Mesenchymal stem cell (in vitro differentiated cells and primary cell): Measurements from ENCODE around the gene GAS2L3.

Experiments
- DNase-seq: peaks from one replicate; pipeline ENCODE4 v3.0.0-alpha.2; 2013
- H2AFZ ChIP-seq: one replicate; pipeline ENCODE4 v1.6.1; 2013; ENCODE audit warnings: low read depth, mild to moderate bottlenecking, control low read depth, inconsistent platforms, low read length, moderate library complexity
- H2AK5ac ChIP-seq: 2 replicates; pipeline ENCODE4 v1.6.1; 2013; ENCODE audit warnings: low read length, moderate library complexity, mild to moderate bottlenecking, inconsistent platforms; ENCODE audit not compliant: severe bottlenecking
- H2BK120ac ChIP-seq: one replicate; pipeline ENCODE4 v1.6.1; 2013; ENCODE audit warnings: low read depth, mild to moderate bottlenecking, inconsistent platforms, low read length, moderate library complexity
- H2BK12ac ChIP-seq, 2 experiments: one replicate each; pipeline ENCODE4 v1.6.1; 2013; ENCODE audit warnings: inconsistent platforms in 2 of 2, low read length in 2 of 2, mild to moderate bottlenecking in 2 of 2, moderate library complexity in 2 of 2, control low read depth in 1 of 2
- H2BK15ac ChIP-seq: one replicate; pipeline ENCODE4 v1.6.1; 2013; ENCODE audit warnings: mild to moderate bottlenecking, low read depth, inconsistent platforms; ENCODE audit not compliant: poor library complexity, severe bottlenecking
- H2BK5ac ChIP-seq: 2 replicates; pipeline ENCODE4 v1.6.1; 2013; ENCODE audit warnings: low read depth, mild to moderate bottlenecking, low read length, control low read depth, inconsistent platforms; ENCODE audit not compliant: poor library complexity, severe bottlenecking
- H3K14ac ChIP-seq, 2 experiments: one replicate each; pipeline ENCODE4 v1.6.1; 2013; ENCODE audit warnings: inconsistent platforms in 2 of 2, low read length in 2 of 2, control low read depth in 1 of 2, mild to moderate bottlenecking in 1 of 2, moderate library complexity in 1 of 2
- H3K18ac ChIP-seq, 2 experiments: one replicate each; pipeline ENCODE4 v1.6.1; 2013; ENCODE audit warnings: inconsistent platforms in 2 of 2, low read length in 2 of 2, control low read depth in 1 of 2, low read depth in 1 of 2, mild to moderate bottlenecking in 1 of 2
- H3K23ac ChIP-seq, 2 experiments: one replicate each; pipeline ENCODE4 v1.6.1; 2013; ENCODE audit warnings: inconsistent platforms in 2 of 2, low read length in 2 of 2, mild to moderate bottlenecking in 2 of 2, moderate library complexity in 2 of 2, control low read depth in 1 of 2
- H3K27ac ChIP-seq: 2 replicates; pipeline ENCODE4 v1.5.1; 2013; ENCODE audit warnings: mild to moderate bottlenecking, moderate library complexity, low read length, control low read depth, inconsistent platforms; ENCODE audit not compliant: poor library complexity, severe bottlenecking
- H3K27me3 ChIP-seq, 2 experiments: 2 replicates each; pipeline versions ENCODE4 v1.6.1 to v1.7.0; 2013; ENCODE audit warnings: low read length in 2 of 2, mild to moderate bottlenecking in 2 of 2, moderate library complexity in 2 of 2, control low read depth in 1 of 2, inconsistent platforms in 1 of 2; ENCODE audit not compliant: control insufficient read depth in 1 of 2, insufficient read depth in 1 of 2
- H3K36me3 ChIP-seq, 2 experiments: 2 replicates each; pipeline versions ENCODE4 v1.6.1 to v1.7.0; 2013; ENCODE audit warnings: low read length in 2 of 2, control low read depth in 1 of 2, inconsistent platforms in 1 of 2, low read depth in 1 of 2, mild to moderate bottlenecking in 1 of 2; ENCODE audit not compliant: insufficient read depth in 2 of 2, control insufficient read depth in 1 of 2
- H3K4ac ChIP-seq, 2 experiments: one replicate each; pipeline ENCODE4 v1.6.1; 2013; ENCODE audit warnings: inconsistent platforms in 2 of 2, low read length in 2 of 2, mild to moderate bottlenecking in 2 of 2, moderate library complexity in 2 of 2, control low read depth in 1 of 2, low read depth in 1 of 2
- H3K4me1 ChIP-seq: 2 replicates; pipeline ENCODE4 v1.6.1; 2013; ENCODE audit warnings: low read depth, low read length, control low read depth; ENCODE audit not compliant: control insufficient read depth, insufficient read depth
- H3K4me2 ChIP-seq: 2 replicates; pipeline ENCODE4 v1.6.1; 2013; ENCODE audit warnings: low read length, mild to moderate bottlenecking, inconsistent platforms; ENCODE audit not compliant: poor library complexity, severe bottlenecking
- H3K4me3 ChIP-seq, 2 experiments: 2 replicates each; pipeline versions ENCODE4 v1.5.1 to v1.7.0; 2013; ENCODE audit warnings: low read length in 2 of 2, mild to moderate bottlenecking in 2 of 2, control low read depth in 1 of 2, low read depth in 1 of 2; ENCODE audit not compliant: insufficient read depth in 1 of 2
- H3K79me1 ChIP-seq: replicated peaks from 2 replicates; pipeline ENCODE4 v1.6.1; 2013; ENCODE audit warnings: mild to moderate bottlenecking, control low read depth, low read length, inconsistent platforms; ENCODE audit not compliant: poor library complexity, severe bottlenecking
- H3K9ac ChIP-seq: 2 replicates; pipeline ENCODE4 v1.7.0; 2013; ENCODE audit warnings: mild to moderate bottlenecking, low read length, moderate library complexity
- H3K9me3 ChIP-seq: 2 replicates; pipeline ENCODE4 v1.7.0; 2013; ENCODE audit warnings: mild to moderate bottlenecking, low read length; ENCODE audit not compliant: control insufficient read depth
- H4K8ac ChIP-seq: one replicate; pipeline ENCODE4 v1.6.1; 2013; ENCODE audit warnings: inconsistent platforms, mild to moderate bottlenecking, low read length, moderate library complexity
- H4K91ac ChIP-seq: one replicate; pipeline ENCODE4 v1.6.1; 2013; ENCODE audit warnings: mild to moderate bottlenecking, low read length, inconsistent platforms
- WGBS: methylation state at CpG from one replicate; pipeline ENCODE4 v1.1.7; 2013; ENCODE audit warnings: mixed read lengths; 5-methylcytosine and 5-hydroxymethylcytosine counted together

The GAS2L3 gene

GRCh38 chr12:100533376-100533775 is 40.1 kb upstream of the GAS2L3 start:
- Histone ChIP-seq H3K27me3 (peaks cover 0 to 22% of the 10 kb centered on the region in 2 experiments), H3K79me1 (no peaks in the 10 kb centered on the region)

GRCh38 chr12:100534625-100535227 is 38.8 kb upstream of the GAS2L3 start:
- Histone ChIP-seq H3K9me3 (no peaks in the 10 kb centered on the region), H2BK15ac (no peak overlapping the region), H4K8ac (no peak overlapping the region), H3K27me3 (peaks cover 0 to 19% of the 10 kb centered on the region in 2 experiments), H3K23ac (no peak overlapping the region), H2BK5ac (no peak overlapping the region), H2AK5ac (no peak overlapping the region), H3K79me1 (no peaks in the 10 kb centered on the region), H3K4me2 (no peak overlapping the region), H3K18ac (no peak overlapping the region), H2AFZ (no peak overlapping the region), H3K27ac (no peak overlapping the region), H4K91ac (no peak overlapping the region), H3K4me1 (no peaks in the 10 kb centered on the region), H2BK120ac (no peak overlapping the region), H3K4me3 (no peak overlapping the region), H3K9ac (no peak overlapping the region), H3K14ac (no peak overlapping the region), H3K36me3 (no peaks in the 10 kb centered on the region), H2BK12ac (no peak overlapping the region), H3K4ac (no peak overlapping the region)
- WGBS = 91% methylated on average over 6 of the region's 6 CpGs
- DNase-seq = no peak

More at GRCh38 chr12:100533376-100533775, 40.1 kb upstream of the GAS2L3 start:
- Histone ChIP-seq H2AFZ (no peak overlapping the region), H2BK15ac (no peak overlapping the region), H3K4me2 (no peak overlapping the region), H4K91ac (no peak overlapping the region), H3K23ac (no peak overlapping the region), H3K27ac (no peak overlapping the region), H2AK5ac (no peak overlapping the region), H3K4me1 (no peaks in the 10 kb centered on the region), H3K14ac (no peak overlapping the region), H3K4ac (no peak overlapping the region), H2BK12ac (no peak overlapping the region), H2BK120ac (no peak overlapping the region), H4K8ac (no peak overlapping the region), H2BK5ac (no peak overlapping the region), H3K4me3 (no peak overlapping the region), H3K36me3 (no peaks in the 10 kb centered on the region), H3K18ac (no peak overlapping the region), H3K9ac (no peak overlapping the region), H3K9me3 (no peaks in the 10 kb centered on the region)
- WGBS = 79% methylated on average over 2 of the region's 3 CpGs
- DNase-seq = no peak

GRCh38 chr12:100539202-100539601 is 34.3 kb upstream of the GAS2L3 start:
- Histone ChIP-seq H3K14ac (no peak overlapping the region), H3K27me3 (no peaks in the 10 kb centered on the region), H3K9me3 (no peaks in the 10 kb centered on the region), H2BK15ac (no peak overlapping the region), H3K4me3 (no peak overlapping the region), H3K4me1 (no peaks in the 10 kb centered on the region), H2AFZ (no peak overlapping the region), H3K23ac (no peak overlapping the region), H2BK120ac (no peak overlapping the region), H2AK5ac (no peak overlapping the region), H4K8ac (no peak overlapping the region), H3K79me1 (no peaks in the 10 kb centered on the region), H3K4ac (no peak overlapping the region), H3K4me2 (no peak overlapping the region), H3K36me3 (no peaks in the 10 kb centered on the region), H2BK12ac (no peak overlapping the region), H3K27ac (no peak overlapping the region), H3K18ac (no peak overlapping the region), H3K9ac (no peak overlapping the region), H2BK5ac (no peak overlapping the region), H4K91ac (no peak overlapping the region)
- WGBS = no CpG with 5 or more reads among the region's 2 CpGs
- DNase-seq = peak; percentile 42

- Histone ChIP-seq H3K27me3 (peaks cover 0 to 3% of the 10 kb centered on the region in 2 experiments), H3K4me3 (no peak overlapping the region), H2BK15ac (no peak overlapping the region), H3K4ac (no peak overlapping the region), H3K36me3 (no peaks in the 10 kb centered on the region), H3K18ac (no peak overlapping the region), H3K4me1 (no peaks in the 10 kb centered on the region), H2BK12ac (no peak overlapping the region), H3K27ac (no peak overlapping the region), H2BK5ac (no peak overlapping the region), H3K9me3 (no peaks in the 10 kb centered on the region), H4K8ac (no peak overlapping the region), H2BK120ac (no peak overlapping the region), H3K79me1 (no peaks in the 10 kb centered on the region), H3K4me2 (no peak overlapping the region), H3K14ac (no peak overlapping the region), H3K23ac (no peak overlapping the region), H4K91ac (no peak overlapping the region), H2AK5ac (no peak overlapping the region), H3K9ac (no peak overlapping the region), H2AFZ (no peak overlapping the region)
- WGBS = 80% methylated on average over 1 of the region's 4 CpGs
- no peak for DNase-seq
These were observed 29.3 kb upstream of the GAS2L3 start for GRCh38 chr12:100544165-100544564.
